ENCODE results near the gene MIOX. TPM values are rescaled to one million over a fixed set of nuclear protein-coding genes. Genes with fewer than 3 reads are reported as not detected.

The MIOX gene
- polyA plus RNA-seq: not detected

DNA sequence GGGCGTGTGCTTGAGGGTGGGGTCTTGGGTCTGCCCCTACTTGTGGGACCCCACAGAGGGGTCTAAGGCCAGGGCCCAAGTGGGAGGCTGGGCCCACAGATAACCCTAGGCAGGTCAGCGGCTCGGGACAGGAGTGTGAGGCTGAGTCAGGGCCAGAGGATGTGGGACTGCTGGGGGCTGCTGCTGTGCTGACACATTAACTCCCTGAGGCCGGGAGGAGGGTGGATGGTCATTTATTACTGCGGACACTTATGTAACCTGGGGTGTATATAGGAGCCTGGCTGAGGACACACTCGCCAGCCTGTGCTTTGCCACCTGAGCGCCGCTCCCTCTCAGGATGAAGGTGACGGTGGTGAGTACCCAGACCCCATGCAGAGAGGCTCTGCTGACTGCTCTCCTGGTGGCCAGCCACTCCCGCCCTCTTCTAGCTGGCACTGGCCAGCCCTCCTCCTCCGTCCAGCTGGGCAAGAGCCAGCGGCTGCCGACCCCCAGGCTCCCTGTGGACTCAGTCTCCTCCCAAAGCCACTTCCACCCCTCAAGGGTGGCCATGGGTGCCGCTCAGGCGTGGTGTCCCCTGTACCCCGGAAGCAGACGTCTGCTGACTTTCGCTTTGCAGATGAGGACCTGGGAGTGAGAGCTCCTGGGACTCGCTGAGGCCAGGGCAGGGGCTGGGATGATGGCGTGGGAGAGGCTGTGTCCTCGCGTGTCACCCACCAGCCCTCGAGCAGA lies at the start of gene MIOX:
TSS of gene MIOX (plus strand) at position 299 of the 729 bp plus-strand sequence. CDS start at position 338, 39 bp downstream.
- Mint-ChIP-seq H3K9me3 (no peaks in the 10 kb centered on the region), H3K4me3 (no peak within 1 kb of the TSS), H3K4me1 (no peaks in the 10 kb centered on the region), H3K27ac (no peak within 1 kb of the TSS), H3K36me3 (no peaks in the 10 kb centered on the region), H3K27me3 (ENCODE audit: low read depth in 3 of 3) (peaks cover 0 to 8% (median 5%) of the 10 kb centered on the region in 3 donors)
- DNase-seq: no peak

DNA sequence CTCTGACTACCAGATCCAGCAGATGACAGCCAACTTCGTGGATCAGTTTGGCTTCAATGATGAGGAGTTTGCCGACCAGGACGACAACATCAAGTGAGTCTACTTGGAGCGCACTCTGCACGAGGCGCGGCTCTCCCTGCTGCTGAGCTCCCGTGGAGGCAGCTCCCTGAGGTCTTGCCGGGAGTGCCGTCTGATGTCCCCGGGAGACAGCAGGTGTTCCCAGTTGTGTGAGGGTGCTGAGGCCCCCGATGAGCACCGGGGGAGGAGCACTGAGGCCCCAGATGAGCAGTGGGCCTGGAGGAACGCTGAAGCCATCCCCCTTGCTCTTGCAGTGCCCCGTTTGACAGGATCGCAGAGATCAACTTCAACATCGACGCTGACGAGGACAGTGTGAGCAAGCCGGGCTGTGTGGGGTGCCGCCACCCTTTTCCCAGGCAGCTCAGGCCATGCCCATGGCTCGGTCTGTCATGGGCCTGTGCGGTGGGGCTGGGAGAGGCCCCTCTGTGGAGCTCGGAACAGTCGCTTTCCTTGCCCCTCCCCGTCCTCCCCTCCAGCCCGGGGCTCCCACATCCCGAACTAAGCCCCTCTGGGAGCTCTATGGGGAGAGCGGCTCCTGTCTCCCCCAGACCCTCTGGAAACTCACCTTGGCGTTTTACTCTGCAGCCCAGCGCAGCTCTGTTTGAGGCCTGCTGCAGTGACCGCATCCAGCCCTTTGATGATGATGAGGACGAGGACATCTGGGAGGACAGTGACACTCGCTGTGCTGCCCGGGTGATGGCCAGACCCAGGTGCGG lies 49.0 kb upstream of the MIOX start:
- Mint-ChIP-seq H3K9me3 (no peaks in the 10 kb centered on the region), H3K27me3 (ENCODE audit: low read depth in 3 of 3) (peaks cover 3 to 28% (median 4%) of the 10 kb centered on the region in 3 donors), H3K4me3 (no peak overlapping the region), H3K27ac (no peak overlapping the region), H3K36me3 (peaks cover 0 to 4% (median 3%) of the 10 kb centered on the region in 3 donors), H3K4me1 (peaks cover 0 to 2% of the 10 kb centered on the region in 2 donors)
- DNase-seq: no peak

DNA sequence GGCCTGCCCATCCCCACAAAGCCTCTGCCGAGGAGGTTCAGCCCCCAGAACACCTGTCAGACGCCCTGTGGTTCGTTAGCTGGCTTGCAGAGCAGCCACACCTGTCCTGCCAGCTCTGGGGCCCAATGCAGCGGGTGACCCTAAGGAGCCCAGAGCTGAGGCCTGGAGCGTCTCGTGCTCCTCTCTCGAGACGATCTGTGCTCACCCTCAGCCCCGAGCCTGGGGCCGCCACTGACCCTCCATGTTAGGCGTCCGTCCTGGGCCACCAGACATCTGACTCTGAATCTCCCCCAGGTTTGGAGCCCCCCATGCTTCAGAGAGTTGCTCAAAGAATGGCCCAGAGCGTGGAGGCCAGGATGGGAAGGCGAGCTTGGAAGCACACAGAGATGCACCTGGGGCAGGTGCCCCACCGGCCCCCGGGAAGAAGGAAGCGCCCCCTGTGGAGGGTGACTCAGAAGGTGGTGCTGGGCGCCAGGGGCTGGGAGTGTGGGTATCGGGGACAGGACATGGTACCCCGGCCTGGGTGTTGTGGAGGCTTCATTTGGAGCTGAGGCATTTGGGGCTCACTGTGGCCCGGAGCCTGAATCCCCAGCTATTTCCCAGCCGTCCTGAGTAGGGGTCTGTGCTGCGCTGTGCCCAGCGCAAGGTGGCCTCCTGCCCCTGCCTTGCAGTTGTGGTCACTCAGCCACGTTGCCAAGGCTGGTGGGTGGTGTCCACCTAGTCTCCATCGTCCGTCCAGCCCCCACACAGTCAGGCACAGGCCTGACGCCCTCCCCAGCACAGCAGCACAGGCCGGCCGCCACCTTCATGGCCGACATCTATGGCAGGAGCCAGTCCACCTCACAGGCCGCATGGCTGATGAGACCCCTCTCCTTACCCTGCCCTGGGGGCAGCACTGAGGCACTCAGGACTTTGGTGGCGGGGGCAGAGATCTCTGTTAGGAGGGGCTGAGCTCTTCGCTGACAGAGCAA lies 48.1 kb upstream of the MIOX start:
- H3K27ac Mint-ChIP-seq: peak overlapping the region in 1 of 6 donors; percentile 29
- H3K4me1 Mint-ChIP-seq: peaks cover 8% of the 10 kb centered on the region in 2 donors
- H3K4me3 Mint-ChIP-seq: no peak overlapping the region
- H3K36me3 Mint-ChIP-seq: peaks cover 0 to 4% (median 3%) of the 10 kb centered on the region in 3 donors
- DNase-seq: no peak
- H3K27me3 Mint-ChIP-seq (ENCODE audit: low read depth in 3 of 3): peaks cover 3 to 34% (median 8%) of the 10 kb centered on the region in 3 donors
- H3K9me3 Mint-ChIP-seq: no peaks in the 10 kb centered on the region

DNA sequence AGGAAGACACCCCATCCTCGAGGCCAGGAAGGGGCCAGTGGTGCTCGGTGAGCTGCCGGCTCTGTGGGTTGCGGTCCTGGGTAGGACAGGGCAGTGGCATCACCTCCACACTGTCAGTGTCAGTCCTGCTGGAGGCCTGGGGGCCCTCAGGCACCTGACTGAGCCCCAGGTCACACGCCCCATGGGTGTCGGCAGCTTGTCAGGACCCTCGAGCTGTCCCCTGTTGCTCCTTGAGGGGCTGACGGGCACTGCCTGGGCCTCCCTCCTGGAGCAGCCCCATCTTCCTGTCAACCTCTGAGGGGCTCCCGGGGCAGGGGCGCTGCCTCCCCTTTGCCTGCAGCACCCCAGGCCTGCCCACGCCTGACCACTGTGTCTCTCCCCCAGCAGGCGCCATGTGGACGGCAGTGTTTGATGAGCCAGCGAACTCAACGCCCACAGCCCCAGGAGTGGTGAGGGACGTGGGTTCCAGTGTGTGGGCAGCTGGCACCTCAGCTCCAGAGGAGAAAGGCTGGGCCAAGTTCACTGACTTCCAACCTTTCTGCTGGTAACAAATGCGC lies 47.3 kb upstream of the MIOX start:
- H3K4me1 Mint-ChIP-seq: peaks cover 8 to 9% of the 10 kb centered on the region in 2 donors
- no peak overlapping the region for H3K4me3 Mint-ChIP-seq
- peaks cover 0 to 4% (median 3%) of the 10 kb centered on the region in 3 donors for H3K36me3 Mint-ChIP-seq
- H3K27me3 Mint-ChIP-seq (ENCODE audit: low read depth in 3 of 3): peaks cover 3 to 34% (median 8%) of the 10 kb centered on the region in 3 donors
- H3K27ac Mint-ChIP-seq: peak overlapping the region in 1 of 6 donors; percentile 29
- no peak for DNase-seq
- no peaks in the 10 kb centered on the region for H3K9me3 Mint-ChIP-seq

DNA sequence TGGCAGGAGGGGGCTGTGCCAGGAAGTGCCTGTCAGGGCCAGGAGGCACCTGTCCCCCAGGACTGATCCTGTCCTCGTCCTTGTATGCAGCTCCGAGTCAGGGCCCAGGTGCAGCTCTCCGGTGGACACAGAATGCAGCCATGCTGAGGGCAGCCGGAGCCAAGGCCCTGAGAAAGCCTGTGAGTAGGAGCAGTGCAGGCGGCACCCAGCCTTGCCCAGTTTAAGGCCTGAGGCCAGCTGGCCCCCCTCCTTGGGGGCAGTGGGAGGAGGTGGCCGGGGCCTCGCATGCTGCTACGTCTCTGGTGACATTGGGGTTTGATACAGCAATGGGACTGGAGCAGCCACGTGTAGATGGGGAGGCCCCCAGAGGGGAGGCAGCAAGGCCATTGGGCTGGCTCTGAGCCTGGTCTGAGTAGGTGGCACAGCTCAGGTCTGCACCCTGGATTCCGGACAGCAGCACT lies 46.8 kb upstream of the MIOX start:
- Mint-ChIP-seq H3K27ac (peak overlapping the region in 3 of 6 donors; percentile 7 to 65 (median 28)), H3K9me3 (no peaks in the 10 kb centered on the region), H3K4me1 (peaks cover 13 to 14% of the 10 kb centered on the region in 2 donors), H3K27me3 (ENCODE audit: low read depth in 3 of 3) (peaks cover 3 to 37% (median 8%) of the 10 kb centered on the region in 3 donors), H3K36me3 (peaks cover 0 to 4% (median 3%) of the 10 kb centered on the region in 3 donors), H3K4me3 (no peak overlapping the region)
- no peak for DNase-seq

DNA sequence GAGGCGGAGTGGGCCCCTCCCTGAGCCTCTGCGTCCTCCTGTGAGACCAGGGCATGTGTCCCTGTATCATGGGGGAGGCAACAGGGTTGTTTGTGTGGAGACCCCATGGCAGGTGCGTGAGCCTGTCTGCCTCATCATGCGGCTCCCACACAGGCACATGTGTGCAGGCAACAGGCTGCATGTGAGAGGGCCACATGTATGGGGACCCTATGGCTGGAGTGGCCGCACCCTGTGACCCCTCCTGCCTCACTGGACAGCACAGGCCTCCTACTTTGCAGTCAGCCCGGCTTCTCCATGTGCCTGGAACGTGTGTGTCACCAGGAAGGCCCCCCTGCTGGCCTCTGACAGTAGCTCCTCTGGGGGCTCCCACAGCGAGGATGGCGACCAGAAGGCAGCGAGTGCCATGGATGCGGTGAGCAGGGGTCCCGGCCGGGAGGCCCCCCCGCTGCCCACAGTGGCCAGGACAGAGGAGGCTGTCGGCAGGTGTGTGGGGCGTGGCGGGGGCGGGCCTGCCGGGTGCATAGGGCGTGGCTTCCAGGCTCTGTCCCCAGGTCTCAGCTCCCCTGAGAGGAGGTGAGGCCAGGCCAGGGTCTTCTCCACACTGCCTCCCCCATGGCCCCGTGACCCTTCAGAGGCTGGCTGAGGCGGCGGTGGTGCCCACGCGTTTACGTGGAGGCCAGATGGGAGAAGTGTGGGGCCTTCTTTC lies 46.0 kb upstream of the MIOX start:
- H3K27me3 Mint-ChIP-seq (ENCODE audit: low read depth in 3 of 3): peaks cover 5 to 40% (median 8%) of the 10 kb centered on the region in 3 donors
- H3K36me3 Mint-ChIP-seq: no peaks in the 10 kb centered on the region
- H3K4me3 Mint-ChIP-seq: no peak overlapping the region
- H3K4me1 Mint-ChIP-seq: peaks cover 21 to 22% of the 10 kb centered on the region in 2 donors
- DNase-seq: no peak
- H3K27ac Mint-ChIP-seq: peak overlapping the region in 1 of 6 donors; percentile 57
- no peaks in the 10 kb centered on the region for H3K9me3 Mint-ChIP-seq

DNA sequence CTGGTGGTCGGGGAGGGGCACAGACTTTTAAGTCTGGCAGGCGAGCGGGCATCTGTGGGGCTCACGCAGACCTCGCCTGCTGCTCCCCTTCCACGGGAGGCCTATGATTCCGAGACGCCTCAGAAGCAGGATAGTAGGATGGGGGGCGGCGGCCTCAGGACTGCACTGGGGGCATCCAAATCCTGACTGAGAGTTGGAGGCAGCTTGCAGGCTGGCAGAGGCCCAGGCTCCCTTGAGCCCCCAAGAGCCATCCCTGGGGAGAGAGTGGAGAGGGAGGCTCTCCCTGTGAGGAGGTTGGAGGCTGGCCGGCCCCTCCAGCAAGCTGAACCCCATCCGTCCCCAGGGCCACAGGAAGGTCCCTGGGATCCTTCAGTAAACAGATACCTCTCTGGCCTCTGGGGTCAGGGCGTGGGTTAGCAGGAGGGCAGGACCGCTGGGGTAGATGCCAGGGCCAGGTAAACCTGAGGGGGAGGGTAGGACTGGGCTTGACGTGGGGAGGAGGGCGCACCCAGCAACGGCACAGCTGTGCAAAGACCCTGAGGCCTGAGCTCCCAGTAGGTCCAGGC lies 45.1 kb upstream of the MIOX start:
- H3K36me3 Mint-ChIP-seq: no peaks in the 10 kb centered on the region
- peak overlapping the region in 4 of 6 donors; percentile 24 to 91 (median 53) for H3K27ac Mint-ChIP-seq
- H3K27me3 Mint-ChIP-seq (ENCODE audit: low read depth in 3 of 3): peaks cover 5 to 43% (median 5%) of the 10 kb centered on the region in 3 donors
- no peak for DNase-seq
- H3K4me1 Mint-ChIP-seq: peaks cover 24 to 26% of the 10 kb centered on the region in 2 donors
- H3K9me3 Mint-ChIP-seq: no peaks in the 10 kb centered on the region
- H3K4me3 Mint-ChIP-seq: no peak overlapping the region

DNA sequence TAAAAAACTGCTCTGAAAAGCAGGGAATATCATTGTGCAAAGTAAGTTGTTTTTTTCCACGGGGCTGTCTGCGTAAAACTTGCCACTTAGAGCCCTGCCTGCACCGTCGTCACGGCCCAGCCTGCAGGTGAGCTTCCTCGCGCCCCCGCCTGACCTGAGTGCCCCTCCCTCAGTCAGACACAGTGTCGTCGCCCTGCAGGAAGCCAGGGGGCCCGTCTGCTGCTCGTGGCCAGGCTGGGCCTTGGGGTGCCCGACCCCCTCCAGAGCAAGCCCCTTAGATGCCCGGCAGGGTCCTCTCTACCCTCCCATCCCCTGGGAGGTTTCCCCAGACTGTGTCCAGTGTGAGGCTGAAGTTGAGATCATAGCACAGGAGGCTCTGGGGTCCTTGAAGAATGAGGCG lies 43.5 kb upstream of the MIOX start:
- Mint-ChIP-seq H3K9me3 (no peaks in the 10 kb centered on the region), H3K27ac (peak overlapping the region; percentile 83 to 93 (median 90)), H3K27me3 (ENCODE audit: low read depth in 3 of 3) (peaks cover 6 to 36% (median 10%) of the 10 kb centered on the region in 3 donors), H3K4me1 (peaks cover 31 to 34% of the 10 kb centered on the region in 2 donors), H3K36me3 (peaks cover 0 to 4% (median 3%) of the 10 kb centered on the region in 3 donors), H3K4me3 (peak overlapping the region; percentile 3 to 48 (median 29))
- DNase-seq: no peak

DNA sequence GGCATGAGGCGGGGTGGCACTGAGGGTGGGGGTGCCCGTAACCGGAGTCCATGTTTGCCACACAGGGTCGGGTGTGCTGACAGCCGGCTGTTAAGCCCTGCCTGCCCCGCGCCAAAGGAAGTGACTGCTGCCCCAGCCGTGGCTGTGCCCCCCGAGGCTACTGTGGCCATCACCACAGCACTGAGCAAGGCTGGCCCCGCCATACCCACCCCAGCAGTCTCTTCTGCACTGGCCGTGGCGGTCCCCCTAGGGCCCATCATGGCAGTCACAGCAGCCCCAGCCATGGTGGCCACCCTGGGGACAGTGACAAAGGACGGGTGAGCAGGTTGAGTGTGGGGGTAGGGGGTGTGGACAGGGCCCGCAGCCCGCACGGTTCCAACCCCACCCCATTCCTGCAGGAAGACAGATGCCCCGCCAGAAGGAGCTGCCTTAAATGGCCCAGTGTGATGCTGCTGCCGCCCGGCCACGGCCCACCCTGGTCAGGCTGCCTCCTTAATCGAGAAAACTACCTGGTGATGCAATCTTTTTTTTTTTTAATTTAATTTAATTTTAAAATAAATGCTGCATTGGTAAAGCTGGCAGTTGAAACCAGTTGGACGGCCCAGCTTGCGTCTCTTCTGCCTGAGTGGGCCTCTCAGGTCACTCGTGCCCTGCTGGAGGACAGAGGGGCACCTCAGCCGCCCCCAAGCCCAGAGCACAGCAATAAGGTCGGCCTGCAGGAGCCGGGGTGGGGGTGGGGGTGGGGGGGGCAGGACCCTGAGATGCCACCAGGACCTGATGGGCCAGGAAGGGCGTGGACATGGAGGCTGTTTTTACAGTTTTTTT lies 42.6 kb upstream of the MIOX start:
- DNase-seq: no peak
- Mint-ChIP-seq H3K36me3 (peaks cover 3 to 9% (median 7%) of the 10 kb centered on the region in 3 donors), H3K4me3 (peak overlapping the region in 1 of 5 donors; percentile 13), H3K27me3 (ENCODE audit: low read depth in 3 of 3) (peaks cover 6 to 39% (median 18%) of the 10 kb centered on the region in 3 donors), H3K9me3 (no peaks in the 10 kb centered on the region), H3K4me1 (peaks cover 40 to 42% of the 10 kb centered on the region in 2 donors), H3K27ac (peak overlapping the region; percentile 88 to 94 (median 92))

DNA sequence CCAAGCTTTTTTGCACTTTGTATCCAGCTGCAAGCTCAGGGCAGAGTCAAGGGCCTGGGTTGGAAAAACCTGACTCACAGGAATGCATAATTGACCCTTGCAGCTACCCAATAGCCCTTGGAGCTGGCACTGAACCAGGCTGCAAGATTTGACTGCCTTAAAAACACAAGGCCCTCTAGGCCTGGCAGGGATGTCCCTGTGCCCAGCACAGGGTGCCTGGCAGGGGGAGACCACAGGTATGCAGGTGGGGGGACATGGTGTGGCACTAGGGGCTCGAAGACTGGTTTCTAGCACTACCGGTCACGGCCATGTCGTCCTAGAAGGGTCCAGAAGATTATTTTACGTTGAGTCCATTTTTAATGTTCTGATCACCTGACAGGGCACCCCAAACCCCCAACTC lies 42.0 kb upstream of the MIOX start:
- H3K4me1 Mint-ChIP-seq: peaks cover 46 to 49% of the 10 kb centered on the region in 2 donors
- H3K36me3 Mint-ChIP-seq: peaks cover 7 to 16% (median 10%) of the 10 kb centered on the region in 3 donors
- H3K4me3 Mint-ChIP-seq: peak overlapping the region in 4 of 5 donors; percentile 63 to 80 (median 66)
- peak overlapping the region; percentile 88 to 94 (median 92) for H3K27ac Mint-ChIP-seq
- H3K9me3 Mint-ChIP-seq: no peaks in the 10 kb centered on the region
- DNase-seq: no peak
- H3K27me3 Mint-ChIP-seq (ENCODE audit: low read depth in 3 of 3): peaks cover 6 to 42% (median 22%) of the 10 kb centered on the region in 3 donors

DNA sequence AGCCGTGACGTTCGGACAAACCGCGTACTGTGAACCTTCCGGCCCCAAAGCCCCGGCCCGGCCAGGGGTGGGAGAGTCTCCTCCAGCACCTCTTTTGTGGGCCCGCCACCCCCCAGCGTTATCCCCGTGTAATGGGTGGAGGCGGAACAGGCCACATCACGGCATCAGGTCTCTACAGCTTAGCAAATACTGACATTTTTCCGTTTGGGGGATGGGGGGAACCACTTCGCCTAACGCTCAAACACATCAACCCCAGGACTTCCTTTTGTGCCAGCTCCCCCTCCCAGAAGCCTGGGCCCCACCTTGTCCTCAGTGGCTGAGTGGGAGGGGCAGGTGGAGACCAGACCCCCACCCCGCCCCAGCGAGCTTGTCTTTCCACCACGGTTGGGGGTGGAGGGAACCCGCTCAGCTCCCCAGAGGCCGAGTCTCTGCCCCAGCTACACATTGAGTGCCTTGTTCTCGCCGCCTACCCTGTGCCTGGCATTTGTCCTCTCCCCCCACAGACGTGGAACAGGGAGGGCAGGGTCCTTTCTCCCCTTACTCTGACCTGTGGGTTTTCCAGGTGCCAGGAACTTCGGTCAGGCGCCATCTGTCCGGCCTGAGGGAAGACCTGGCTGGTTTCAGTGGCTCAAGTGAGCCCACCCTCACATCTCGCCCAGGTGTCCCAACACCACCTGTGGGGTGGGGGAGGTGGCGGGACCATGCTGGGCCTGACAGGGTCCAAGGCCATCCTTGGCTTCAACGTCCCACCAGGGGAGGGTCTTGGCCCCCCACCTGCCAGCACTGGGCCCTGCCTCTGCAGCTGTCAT lies 41.4 kb upstream of the MIOX start:
- Mint-ChIP-seq H3K4me3 (peak overlapping the region; percentile 51 to 80 (median 64)), H3K36me3 (peaks cover 9 to 18% (median 13%) of the 10 kb centered on the region in 3 donors), H3K27me3 (ENCODE audit: low read depth in 3 of 3) (peaks cover 9 to 43% (median 20%) of the 10 kb centered on the region in 3 donors), H3K27ac (peak overlapping the region; percentile 88 to 94 (median 92)), H3K4me1 (peaks cover 48 to 52% of the 10 kb centered on the region in 2 donors), H3K9me3 (no peaks in the 10 kb centered on the region)
- DNase-seq: peak; percentile 78 to 85 (median 82)

All from immature natural killer cell (primary cell).